BLaER1 (cell line): ENCODE results near the gene C1orf167.

Experiments
- H3K27ac ChIP-seq: shearing (Covaris generic); formaldehyde crosslinking; 2 replicates; pipeline ENCODE4 v1.8.1; 2022
- H3K27me3 ChIP-seq: shearing (Covaris generic); formaldehyde crosslinking; 2 replicates; pipeline ENCODE4 v1.8.1; 2022
- H3K36me3 ChIP-seq: shearing (Covaris generic); formaldehyde crosslinking; 2 replicates; pipeline ENCODE4 v1.8.1; 2022
- H3K4me1 ChIP-seq: shearing (Covaris generic); formaldehyde crosslinking; 2 replicates; pipeline ENCODE4 v1.8.1; 2022
- H3K4me2 ChIP-seq: shearing (Covaris generic); formaldehyde crosslinking; 2 replicates; pipeline ENCODE4 v1.8.1; 2022
- H3K4me3 ChIP-seq: shearing (Covaris generic); formaldehyde crosslinking; 2 replicates; pipeline ENCODE4 v1.8.1; 2022
- H3K9ac ChIP-seq: shearing (Covaris generic); formaldehyde crosslinking; 2 replicates; pipeline ENCODE4 v1.8.1; 2022
- H3K9me3 ChIP-seq: shearing (Covaris generic); formaldehyde crosslinking; 2 replicates; pipeline ENCODE4 v1.8.1; 2022
- H4K20me1 ChIP-seq: shearing (Covaris generic); formaldehyde crosslinking; 2 replicates; pipeline ENCODE4 v1.8.1; 2022
- Cebpa-rat ChIP-seq: shearing (Covaris generic); IDR thresholded peaks from 2 replicates; pipeline ENCODE4 v1.8.1; 2022

Gene C1orf167

GRCh38 chr1:11826946-11827345 is 65.0 kb downstream of the C1orf167 start:
- 0 out of 2 replicates have a peak, but pooled peaks cover 7% of the 10 kb centered on the region for H4K20me1 ChIP-seq
- no peak overlapping the region for H3K9ac ChIP-seq
- no peak overlapping the region for H3K4me3 ChIP-seq
- H3K27ac ChIP-seq, result no peak overlapping the region
- no peaks in the 10 kb centered on the region for H3K27me3 ChIP-seq
- no peak overlapping the region for H3K4me2 ChIP-seq
- TF ChIP-seq Cebpa-rat, result no peak
- peaks cover 98% of the 10 kb centered on the region for H3K36me3 ChIP-seq
- H3K4me1 ChIP-seq, result peaks cover 5% of the 10 kb centered on the region
- H3K9me3 ChIP-seq, result no peaks in the 10 kb centered on the region

- Histone ChIP-seq H4K20me1 (0 out of 2 replicates have a peak, but pooled peaks cover 7% of the 10 kb centered on the region), H3K4me1 (no peaks in the 10 kb centered on the region), H3K9ac (no peak overlapping the region), H3K27me3 (no peaks in the 10 kb centered on the region), H3K9me3 (no peaks in the 10 kb centered on the region), H3K36me3 (peaks cover 99% of the 10 kb centered on the region), H3K4me3 (no peak overlapping the region), H3K4me2 (no peak overlapping the region), H3K27ac (no peak overlapping the region)
- no peak for TF ChIP-seq Cebpa-rat
Observed at GRCh38 chr1:11828511-11828910, 66.5 kb downstream of the C1orf167 start.

GRCh38 chr1:11831945-11832725 is 70.1 kb downstream of the C1orf167 start:
- H3K4me1 ChIP-seq, result no peaks in the 10 kb centered on the region
- 0 out of 2 replicates have a peak, but pooled peaks cover 7% of the 10 kb centered on the region for H4K20me1 ChIP-seq
- H3K27me3 ChIP-seq, result no peaks in the 10 kb centered on the region
- H3K9ac ChIP-seq, result no peak overlapping the region
- no peak overlapping the region for H3K27ac ChIP-seq
- no peaks in the 10 kb centered on the region for H3K9me3 ChIP-seq
- no peak for TF ChIP-seq Cebpa-rat
- peaks cover 99% of the 10 kb centered on the region for H3K36me3 ChIP-seq
- H3K4me2 ChIP-seq, result no peak overlapping the region
- H3K4me3 ChIP-seq, result no peak overlapping the region

- Histone ChIP-seq H3K36me3 (peaks cover 99% of the 10 kb centered on the region), H3K9me3 (no peaks in the 10 kb centered on the region), H3K27me3 (no peaks in the 10 kb centered on the region), H4K20me1 (peaks cover 11% of the 10 kb centered on the region; the same call in 1 of the 2 replicates), H3K4me3 (no peak overlapping the region), H3K9ac (no peak overlapping the region), H3K4me1 (no peaks in the 10 kb centered on the region), H3K4me2 (no peak overlapping the region), H3K27ac (no peak overlapping the region)
- TF ChIP-seq Cebpa-rat, result no peak
Observed at GRCh38 chr1:11833497-11833896, 71.5 kb downstream of the C1orf167 start.

- Histone ChIP-seq H3K4me3 (no peak overlapping the region), H4K20me1 (peaks cover 11% of the 10 kb centered on the region; the same call in 1 of the 2 replicates), H3K27me3 (no peaks in the 10 kb centered on the region), H3K9me3 (no peaks in the 10 kb centered on the region), H3K9ac (no peak overlapping the region), H3K36me3 (peaks cover 99% of the 10 kb centered on the region), H3K4me1 (no peaks in the 10 kb centered on the region), H3K4me2 (no peak overlapping the region), H3K27ac (no peak overlapping the region)
- no peak for TF ChIP-seq Cebpa-rat
Observed at GRCh38 chr1:11833900-11834299, 71.9 kb downstream of the C1orf167 start.

GRCh38 chr1:11835441-11836225 is 73.6 kb downstream of the C1orf167 start:
- Histone ChIP-seq H4K20me1 (peaks cover 11% of the 10 kb centered on the region; the same call in 1 of the 2 replicates), H3K4me3 (no peak overlapping the region), H3K27me3 (no peaks in the 10 kb centered on the region), H3K4me2 (no peak overlapping the region), H3K27ac (no peak overlapping the region), H3K9ac (no peak overlapping the region), H3K36me3 (peaks cover 100% of the 10 kb centered on the region), H3K4me1 (peaks cover 13% of the 10 kb centered on the region), H3K9me3 (no peaks in the 10 kb centered on the region)
- TF ChIP-seq Cebpa-rat, result no peak

GRCh38 chr1:11836955-11837766 is 75.2 kb downstream of the C1orf167 start:
- no peak for TF ChIP-seq Cebpa-rat
- Histone ChIP-seq H3K4me2 (no peak overlapping the region), H4K20me1 (peaks cover 15% of the 10 kb centered on the region), H3K27me3 (no peaks in the 10 kb centered on the region), H3K9ac (no peak overlapping the region), H3K4me1 (peaks cover 28% of the 10 kb centered on the region), H3K36me3 (peaks cover 85% of the 10 kb centered on the region), H3K9me3 (no peaks in the 10 kb centered on the region), H3K4me3 (no peak overlapping the region), H3K27ac (no peak overlapping the region)

GRCh38 chr1:11837767-11838348 is 75.9 kb downstream of the C1orf167 start:
- H3K4me3 ChIP-seq, result no peak overlapping the region
- H3K9ac ChIP-seq, result no peak overlapping the region
- peaks cover 78% of the 10 kb centered on the region for H3K36me3 ChIP-seq
- H4K20me1 ChIP-seq, result peaks cover 22% of the 10 kb centered on the region
- no peaks in the 10 kb centered on the region for H3K27me3 ChIP-seq
- no peak overlapping the region for H3K4me2 ChIP-seq
- H3K9me3 ChIP-seq, result no peaks in the 10 kb centered on the region
- peaks cover 35% of the 10 kb centered on the region for H3K4me1 ChIP-seq
- no peak overlapping the region for H3K27ac ChIP-seq
- TF ChIP-seq Cebpa-rat, result no peak
